Measurements from ENCODE around the gene LIPT2.
"Not testable (repeated sequence)": the region's sequence is repeated elsewhere in the genome, so short reads cannot be mapped to it uniquely, and the experiment has no call there.

Gene LIPT2

DNA sequence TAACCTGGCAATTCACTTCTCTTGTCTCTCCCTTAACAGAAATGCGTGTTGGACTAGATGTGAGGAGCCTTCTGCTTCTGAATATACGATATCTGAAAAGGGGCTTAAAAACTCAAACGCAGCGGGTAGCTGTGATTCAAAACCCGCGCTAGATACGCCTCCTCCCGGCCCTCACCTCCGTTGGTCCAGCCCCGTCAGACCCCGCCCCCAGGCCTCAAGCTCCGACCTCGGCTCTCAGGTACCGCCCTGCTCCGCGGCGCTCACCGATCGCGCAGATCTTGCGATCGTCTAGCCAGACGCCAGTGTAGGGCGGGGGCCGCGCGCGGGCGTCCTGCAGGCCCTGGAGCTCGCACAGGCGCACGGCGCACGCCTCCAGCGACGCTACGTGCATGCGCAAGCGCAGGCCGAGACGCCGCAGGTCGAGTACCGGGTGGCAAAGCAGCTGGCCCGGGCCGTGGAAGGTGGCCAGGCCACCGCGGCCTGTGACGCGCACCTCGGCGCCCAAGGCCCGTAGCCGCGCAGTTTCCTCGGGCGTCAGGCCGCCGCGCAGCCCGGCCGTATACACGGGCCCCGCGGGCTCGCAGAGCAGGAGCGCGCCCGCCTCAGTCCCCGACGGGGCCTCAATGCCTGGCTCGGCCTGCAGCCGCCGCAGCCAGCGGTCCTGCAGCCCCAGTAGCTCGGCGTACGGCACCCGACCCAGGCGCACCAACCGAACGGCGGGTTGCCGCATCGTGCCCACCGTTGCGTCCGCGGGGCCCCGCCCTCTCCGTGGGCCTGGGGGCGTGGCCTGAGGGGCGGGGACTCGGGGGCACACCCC lies at the start of gene LIPT2:
Gene LIPT2 (minus strand): TSS at position 751 of the 817 bp plus-strand sequence. CDS start 21 bp downstream, at position 730.
- peak; percentile 87 for DNase-seq (ENCODE audit: low read depth, low spot score)

- DNase-seq (ENCODE audit: low read depth, low spot score): no peak
Observed at GRCh38 chr11:74541466-74541865, 47.9 kb upstream of the LIPT2 start.

- DNase-seq (ENCODE audit: low read depth, low spot score): no peak
Observed at GRCh38 chr11:74540270-74540669, 46.7 kb upstream of the LIPT2 start.

GRCh38 chr11:74538680-74539079 lies 45.2 kb upstream of the LIPT2 start:
- DNase-seq (ENCODE audit: low read depth, low spot score): no peak

- DNase-seq (ENCODE audit: low read depth, low spot score): no peak
Observed at GRCh38 chr11:74535371-74536160, 42.0 kb upstream of the LIPT2 start.

- DNase-seq (ENCODE audit: low read depth, low spot score): not testable (repeated sequence)
Observed at GRCh38 chr11:74534946-74535275, 41.4 kb upstream of the LIPT2 start.

- DNase-seq (ENCODE audit: low read depth, low spot score): no peak
Observed at GRCh38 chr11:74534216-74534945, 40.9 kb upstream of the LIPT2 start.

- DNase-seq (ENCODE audit: low read depth, low spot score): no peak
Observed at GRCh38 chr11:74533421-74533820, 39.9 kb upstream of the LIPT2 start.

DNA sequence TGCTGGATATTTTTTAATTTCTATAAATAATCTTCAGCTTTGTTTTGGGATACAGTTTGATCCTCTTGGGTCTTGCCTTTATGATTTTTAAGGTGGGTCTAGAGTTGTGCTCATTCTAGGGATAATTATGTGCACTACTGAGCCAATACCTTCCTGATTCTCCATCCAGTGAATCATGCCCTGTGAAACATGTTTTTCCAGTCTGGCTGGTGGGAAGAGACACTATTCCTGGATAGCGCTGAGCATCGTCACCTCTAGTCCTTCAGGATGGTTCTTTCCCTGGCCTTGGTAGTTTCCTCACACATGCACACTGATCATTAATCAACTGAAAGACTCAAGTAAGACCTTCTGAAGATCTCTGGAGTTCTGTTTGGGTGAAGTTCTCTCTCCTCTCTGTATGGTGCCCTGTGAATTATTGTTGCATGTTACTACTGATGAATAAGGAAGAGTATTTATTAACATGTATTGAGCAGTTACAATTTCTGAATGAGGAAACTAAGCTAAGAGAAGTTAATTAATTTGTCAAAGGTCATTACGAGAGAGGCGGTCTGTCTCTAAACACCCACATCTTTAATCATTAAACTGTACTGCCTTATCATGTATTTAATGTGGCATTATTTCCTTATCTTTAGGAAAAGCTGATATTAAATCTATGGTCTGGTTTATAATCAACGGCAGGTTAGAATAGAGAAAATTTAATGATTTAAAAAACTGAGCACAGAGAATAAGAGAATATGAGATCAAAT lies 39.1 kb upstream of the LIPT2 start:
- DNase-seq (ENCODE audit: low read depth, low spot score): no peak

- DNase-seq (ENCODE audit: low read depth, low spot score): no peak
Observed at GRCh38 chr11:74524978-74525377, 31.5 kb upstream of the LIPT2 start.

- DNase-seq (ENCODE audit: low read depth, low spot score): no peak
Observed at GRCh38 chr11:74524501-74524900, 31.0 kb upstream of the LIPT2 start.

GRCh38 chr11:74522776-74523175 lies 29.3 kb upstream of the LIPT2 start:
- no peak for DNase-seq (ENCODE audit: low read depth, low spot score)

DNA sequence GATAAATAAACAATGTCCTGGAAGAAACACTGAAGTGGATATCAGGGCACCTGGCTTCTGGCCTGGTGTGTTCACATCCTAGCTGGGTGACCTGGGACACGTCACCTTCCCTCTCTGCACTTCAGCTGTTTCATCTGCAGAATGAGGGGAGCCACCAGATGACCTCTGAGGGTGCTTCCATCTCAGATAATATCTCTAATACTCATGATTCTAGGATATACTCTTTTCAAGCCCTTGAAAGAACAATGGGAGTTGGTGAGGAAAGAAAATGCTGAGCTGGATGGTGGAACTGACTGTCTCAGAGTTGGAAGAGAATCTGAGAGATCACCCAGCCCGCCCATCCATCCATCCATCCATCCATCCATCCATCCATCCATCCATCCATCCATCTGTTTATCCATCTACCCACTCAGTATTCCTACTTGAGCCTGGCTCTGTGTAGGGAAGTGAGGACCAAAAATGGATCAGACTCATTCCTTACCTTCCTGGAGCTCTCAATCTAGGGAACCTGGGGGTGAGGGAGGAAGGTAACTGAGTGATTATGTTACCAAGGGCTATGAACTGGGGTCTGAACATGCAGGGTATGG lies 28.2 kb upstream of the LIPT2 start:
- DNase-seq (ENCODE audit: low read depth, low spot score): no peak

GRCh38 chr11:74520927-74521665 lies 27.6 kb upstream of the LIPT2 start:
- no peak for DNase-seq (ENCODE audit: low read depth, low spot score)

DNA sequence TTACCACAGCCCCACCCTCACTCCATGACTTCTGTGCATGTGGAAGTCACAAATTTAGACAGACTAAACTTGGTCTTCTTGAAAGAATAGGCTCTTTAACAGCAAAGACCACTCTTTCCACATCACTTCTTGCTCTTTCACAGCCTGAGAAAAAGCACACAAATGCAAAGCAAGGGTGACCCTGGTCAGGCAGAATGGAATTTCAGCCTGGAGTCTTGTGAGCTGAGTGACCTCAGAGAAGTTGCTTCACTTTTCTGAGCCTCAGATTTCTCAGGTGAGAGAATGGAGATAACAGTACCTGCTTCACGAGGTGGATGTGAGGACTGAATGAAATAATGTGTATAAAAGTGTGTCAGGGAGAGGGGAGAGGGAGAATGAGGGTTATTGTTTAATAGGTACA lies 26.8 kb upstream of the LIPT2 start:
- no peak for DNase-seq (ENCODE audit: low read depth, low spot score)

DNA sequence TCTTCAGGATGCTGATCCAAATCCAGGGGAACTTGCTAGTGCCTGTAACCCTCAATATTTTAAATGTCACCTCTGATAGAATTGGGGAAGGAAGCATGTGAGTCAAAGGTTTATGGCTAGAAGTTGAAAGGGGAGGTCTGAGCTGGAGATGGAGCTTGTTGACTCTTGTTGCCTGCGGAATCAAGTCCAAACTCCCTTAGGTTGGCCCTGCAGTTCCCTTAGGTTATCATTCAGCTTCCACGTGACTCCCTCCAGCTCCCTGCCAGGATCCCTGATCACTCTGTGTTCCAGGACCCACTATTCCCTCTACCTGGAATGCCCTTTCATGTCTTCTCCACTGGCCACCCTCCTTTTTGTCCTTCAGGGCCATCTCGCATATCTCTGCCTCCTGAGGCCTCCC lies 26.2 kb upstream of the LIPT2 start:
- DNase-seq (ENCODE audit: low read depth, low spot score): no peak

DNA sequence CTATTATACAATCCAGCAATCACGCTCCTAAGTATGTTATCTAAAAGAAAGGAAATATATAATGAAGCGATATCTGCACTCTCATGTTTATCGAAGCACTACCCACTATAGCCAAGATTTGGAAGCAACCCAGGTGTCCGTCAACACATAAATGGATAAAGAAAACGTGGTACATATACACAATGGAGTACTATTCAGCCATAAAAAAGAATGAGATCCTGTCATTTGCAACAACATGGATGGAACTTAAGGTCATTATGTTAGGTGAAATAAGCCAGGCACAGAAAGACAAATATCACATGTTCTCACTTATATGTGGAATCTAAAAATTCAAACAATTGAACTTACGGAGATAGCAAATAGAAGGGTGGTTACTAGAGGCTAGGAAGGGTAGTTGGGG lies 24.1 kb upstream of the LIPT2 start:
- DNase-seq (ENCODE audit: low read depth, low spot score): not testable (repeated sequence)

DNA sequence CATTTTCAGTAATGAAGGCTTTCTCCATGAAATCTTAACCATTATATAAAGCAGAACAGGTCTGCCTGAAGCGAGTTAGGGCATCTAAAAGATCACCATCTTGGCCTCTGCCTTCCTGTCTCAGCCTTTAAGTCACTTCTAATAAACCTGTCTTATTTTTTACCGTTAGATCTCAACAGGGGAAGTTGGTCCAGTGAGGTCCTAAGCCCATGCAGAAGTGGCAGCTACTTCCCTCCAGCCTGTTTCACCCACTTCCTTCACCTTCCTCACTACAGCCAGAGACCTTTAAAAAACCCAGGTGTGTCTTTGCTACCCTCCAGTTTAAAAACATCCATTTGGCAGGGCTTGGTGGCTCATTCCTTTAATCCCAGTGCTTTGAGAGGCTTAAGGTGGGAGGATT lies 14.1 kb upstream of the LIPT2 start:
- DNase-seq (ENCODE audit: low read depth, low spot score): no peak

GRCh38 chr11:74506823-74507222 lies 13.3 kb upstream of the LIPT2 start:
- no peak for DNase-seq (ENCODE audit: low read depth, low spot score)

DNA sequence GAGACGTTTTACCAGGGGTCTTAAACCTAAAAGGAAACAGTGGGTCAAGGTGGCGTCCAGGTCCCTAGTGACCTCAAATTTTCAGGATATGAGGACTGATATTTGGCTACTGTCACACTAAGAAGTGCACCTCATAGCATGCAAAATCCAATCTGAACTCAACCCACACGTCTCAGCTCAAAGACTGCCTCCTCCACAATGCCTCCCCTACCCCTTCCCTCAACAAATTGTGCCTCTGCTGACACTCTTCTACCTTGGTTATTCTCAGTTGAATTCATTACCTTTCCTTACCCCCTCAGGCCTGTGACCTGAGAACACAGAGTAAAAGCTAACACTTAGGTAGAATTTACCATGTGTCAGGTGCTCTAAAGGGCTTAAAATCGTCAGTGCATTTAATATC lies 12.4 kb upstream of the LIPT2 start:
- no peak for DNase-seq (ENCODE audit: low read depth, low spot score)
